HAP-1 (cell line): Measurements from ENCODE around the gene CASP6.

Experiments
- DNase-seq, 2 experiments: peaks; one replicate each; pipeline ENCODE4 v3.0.0-alpha.2; 2016 to 2020; ENCODE audit warnings: low spot score in 2 of 2
- H3K27me3 ChIP-seq: fragments of 250-450 bp; sonication (Bioruptor Pico); 2 replicates; pipeline ENCODE4 v1.5.1; 2020; ENCODE audit warnings: low read depth, mild to moderate bottlenecking, moderate library complexity
- H3K36me3 ChIP-seq: fragments of 250-450 bp; sonication (Bioruptor Pico); replicated peaks from 2 replicates; pipeline ENCODE4 v1.5.1; 2020; ENCODE audit warnings: mild to moderate bottlenecking
- H3K4me1 ChIP-seq: fragments of 250-450 bp; sonication (Bioruptor Pico); 2 replicates; pipeline ENCODE4 v1.5.1; 2020; ENCODE audit warnings: mild to moderate bottlenecking
- H3K4me3 ChIP-seq: fragments of 250-450 bp; sonication (Bioruptor Pico); 2 replicates; pipeline ENCODE4 v1.5.1; 2020; ENCODE audit warnings: mild to moderate bottlenecking, moderate library complexity
- H3K9me3 ChIP-seq: fragments of 250-450 bp; sonication (Bioruptor Pico); 2 replicates; pipeline ENCODE4 v1.5.1; 2020; ENCODE audit warnings: mild to moderate bottlenecking, moderate library complexity
- in situ Hi-C: fragments of 300-500 bp; cut with MboI; formaldehyde crosslinking; loops from 3 replicates; pipeline ENCODE4 v1.14.3; 2020; ENCODE audit warnings: low sequenced_read_pairs, inconsistent platforms, mixed read lengths

CASP6 gene

GRCh38 chr4:109730619-109731545, 27.6 kb upstream of the CASP6 start:
- Histone ChIP-seq H3K36me3 (no peaks in the 10 kb centered on the region), H3K4me3 (peak overlapping the region; percentile 73), H3K27me3 (no peaks in the 10 kb centered on the region), H3K9me3 (no peaks in the 10 kb centered on the region), H3K4me1 (peaks cover 16% of the 10 kb centered on the region)
- in situ Hi-C loops = no loop called here
- peak; percentile 39 to 63 for DNase-seq

GRCh38 chr4:109729718-109730618, 26.7 kb upstream of the CASP6 start, which contains the start of gene PLA2G12A:
Gene PLA2G12A (minus strand): TSS chr4:109730070. CDS start chr4:109729809, 261 bp downstream.
- in situ Hi-C loops = no loop called here
- H3K4me3 ChIP-seq = peak within 1 kb of the TSS; percentile 73
- H3K27me3 ChIP-seq = no peaks in the 10 kb centered on the region
- DNase-seq = peak; percentile 41 to 69
- H3K36me3 ChIP-seq = no peaks in the 10 kb centered on the region
- no peaks in the 10 kb centered on the region for H3K9me3 ChIP-seq
- H3K4me1 ChIP-seq = peaks cover 16% of the 10 kb centered on the region

- H3K36me3 ChIP-seq = no peaks in the 10 kb centered on the region
Observed at GRCh38 chr4:109729117-109729717, 26.0 kb upstream of the CASP6 start.

GRCh38 chr4:109728385-109728784, 25.1 kb upstream of the CASP6 start:
- in situ Hi-C loops = no loop called here
- no peak for DNase-seq
- Histone ChIP-seq H3K9me3 (no peaks in the 10 kb centered on the region), H3K36me3 (no peaks in the 10 kb centered on the region), H3K27me3 (no peaks in the 10 kb centered on the region), H3K4me3 (peak overlapping the region; percentile 73), H3K4me1 (peaks cover 16% of the 10 kb centered on the region)

More at GRCh38 chr4:109729117-109729717, 26.0 kb upstream of the CASP6 start:
- Histone ChIP-seq H3K9me3 (no peaks in the 10 kb centered on the region), H3K4me3 (peak overlapping the region; percentile 73), H3K27me3 (no peaks in the 10 kb centered on the region), H3K4me1 (peaks cover 16% of the 10 kb centered on the region)
- in situ Hi-C loops = no loop called here
- no peak for DNase-seq

GRCh38 chr4:109723110-109723509, 19.9 kb upstream of the CASP6 start:
- no peak for DNase-seq
- in situ Hi-C loops = no loop called here

GRCh38 chr4:109722357-109722756, 19.1 kb upstream of the CASP6 start:
- in situ Hi-C loops = no loop called here
- Histone ChIP-seq H3K9me3 (no peaks in the 10 kb centered on the region), H3K4me1 (no peaks in the 10 kb centered on the region), H3K36me3 (no peaks in the 10 kb centered on the region), H3K27me3 (no peaks in the 10 kb centered on the region), H3K4me3 (no peak overlapping the region)
- no peak for DNase-seq

More at GRCh38 chr4:109723110-109723509, 19.9 kb upstream of the CASP6 start:
- H3K36me3 ChIP-seq = no peaks in the 10 kb centered on the region
- peaks cover 4% of the 10 kb centered on the region; the same call in 1 of the 2 replicates for H3K4me1 ChIP-seq
- no peaks in the 10 kb centered on the region for H3K27me3 ChIP-seq
- no peak overlapping the region for H3K4me3 ChIP-seq
- H3K9me3 ChIP-seq = no peaks in the 10 kb centered on the region

- H3K9me3 ChIP-seq = no peaks in the 10 kb centered on the region
- no peak for DNase-seq
- peaks cover 8% of the 10 kb centered on the region; the same call in 1 of the 2 replicates for H3K36me3 ChIP-seq
- no peak overlapping the region for H3K4me3 ChIP-seq
- H3K27me3 ChIP-seq = no peaks in the 10 kb centered on the region
- no peaks in the 10 kb centered on the region for H3K4me1 ChIP-seq
- in situ Hi-C loops = no loop called here
Observed at GRCh38 chr4:109721033-109721432, 17.8 kb upstream of the CASP6 start.

GRCh38 chr4:109719604-109720003, 16.4 kb upstream of the CASP6 start:
- in situ Hi-C loops = no loop called here
- peaks cover 8% of the 10 kb centered on the region; the same call in 1 of the 2 replicates for H3K36me3 ChIP-seq
- no peak for DNase-seq
- H3K4me3 ChIP-seq = no peak overlapping the region
- H3K9me3 ChIP-seq = no peaks in the 10 kb centered on the region
- H3K4me1 ChIP-seq = no peaks in the 10 kb centered on the region
- no peaks in the 10 kb centered on the region for H3K27me3 ChIP-seq

GRCh38 chr4:109718759-109719158, 15.5 kb upstream of the CASP6 start:
- in situ Hi-C loops = no loop called here
- DNase-seq = no peak
- Histone ChIP-seq H3K9me3 (no peaks in the 10 kb centered on the region), H3K36me3 (peaks cover 8% of the 10 kb centered on the region; the same call in 1 of the 2 replicates), H3K4me3 (no peak overlapping the region), H3K4me1 (no peaks in the 10 kb centered on the region), H3K27me3 (no peaks in the 10 kb centered on the region)

- in situ Hi-C loops = no loop called here
- Histone ChIP-seq H3K9me3 (no peaks in the 10 kb centered on the region), H3K4me3 (no peak overlapping the region), H3K4me1 (no peaks in the 10 kb centered on the region), H3K36me3 (peaks cover 8% of the 10 kb centered on the region; the same call in 1 of the 2 replicates), H3K27me3 (no peaks in the 10 kb centered on the region)
- no peak for DNase-seq
Observed at GRCh38 chr4:109713500-109713899, 10.3 kb upstream of the CASP6 start.

GRCh38 chr4:109708990-109709389, 5.7 kb upstream of the CASP6 start:
- Histone ChIP-seq H3K4me1 (no peaks in the 10 kb centered on the region; the same call in 1 of the 2 replicates), H3K36me3 (no peaks in the 10 kb centered on the region), H3K4me3 (no peak overlapping the region), H3K27me3 (no peaks in the 10 kb centered on the region), H3K9me3 (no peaks in the 10 kb centered on the region)
- DNase-seq = no peak
- in situ Hi-C loops = no loop called here

GRCh38 chr4:109708435-109708834, 5.2 kb upstream of the CASP6 start:
- Histone ChIP-seq H3K4me1 (peaks cover 4% of the 10 kb centered on the region), H3K4me3 (no peak overlapping the region), H3K9me3 (no peaks in the 10 kb centered on the region), H3K27me3 (no peaks in the 10 kb centered on the region), H3K36me3 (no peaks in the 10 kb centered on the region)
- no peak for DNase-seq
- in situ Hi-C loops = no loop called here

- Histone ChIP-seq H3K9me3 (no peaks in the 10 kb centered on the region), H3K36me3 (no peaks in the 10 kb centered on the region), H3K4me3 (peak overlapping the region; percentile 77), H3K27me3 (no peaks in the 10 kb centered on the region), H3K4me1 (peaks cover 4% of the 10 kb centered on the region)
- in situ Hi-C loops = no loop called here
- no peak for DNase-seq
Observed at GRCh38 chr4:109703664-109704361, 568 bp upstream of the CASP6 start.
